HCT116 (cell line): ENCODE measurements around the gene MYL12B. TPM values are rescaled to one million over a fixed set of nuclear protein-coding genes. Genes with fewer than 3 reads are reported as not detected.

Experiments used
- ATAC-seq: fragments of 200-7000 bp; cut with Tn5 transposase; 2 replicates; pipeline ENCODE4 v1.9.1; 2020; ENCODE audit warnings: mild to moderate bottlenecking, moderate library complexity
- BruUV-seq: library from RNA; stranded (reverse); fragments of 400-500 nt; replicated peaks from 2 replicates; lab custom pipeline; 2021; lab: Mats Ljungman, UMichigan
- CTCF ChIA-PET: fragments of 300-600 bp; sonication (Branson Sonifier 250); formaldehyde crosslinking; loops from one replicate; lab custom pipeline; 2021; ENCODE audit warnings: antibody characterized with exemption; lab: Charles Lee
- POLR2A ChIA-PET: fragments of 300-600, 350-600 bp; sonication (Branson Sonifier 250); formaldehyde crosslinking; loops from one replicate; lab custom pipeline; 2021; ENCODE audit warnings: antibody characterized with exemption; lab: Charles Lee
- RAD21 ChIA-PET, 2 experiments: fragments of 300-600 bp; sonication (Branson Sonifier 250); formaldehyde crosslinking; loops; one replicate each; lab custom pipeline; 2023; ENCODE audit warnings: low total read pairs in 2 of 2; ENCODE audit not compliant: uncharacterized antibody in 2 of 2, unreplicated experiment in 2 of 2, low non-redundant PET in 1 of 2; lab: Charles Lee
- DNase-seq: peaks from one replicate; pipeline ENCODE4 v3.0.0-alpha.2; 2010; ENCODE audit warnings: low read depth, low spot score
- H2AFZ ChIP-seq: fragments of 200-600 bp; shearing (Covaris generic), sonication (generic); 2 replicates; pipeline ENCODE4 v1.6.1; 2017; ENCODE audit warnings: low read depth, mixed run types, mixed read lengths, antibody characterized with exemption, low read length; ENCODE audit not compliant: poor library complexity, severe bottlenecking
- H3K27ac ChIP-seq: 2 replicates; pipeline ENCODE4 v1.5.1; 2012; ENCODE audit warnings: low read depth, low read length
- H3K27me3 ChIP-seq: fragments of 200-600 bp; sonication (generic); 2 replicates; pipeline ENCODE4 v1.6.1; 2016; ENCODE audit warnings: mixed run types, low read length, mixed read lengths; ENCODE audit not compliant: insufficient read depth
- H3K36me3 ChIP-seq, 2 experiments: fragments of 200-500 bp in 1 of 2; fragments of 200-600 bp in 1 of 2; sonication (Bioruptor generic) in 1 of 2; sonication (generic) in 1 of 2; 2 replicates each; pipeline versions ENCODE4 v1.5.1 to v1.6.1; 2014 to 2016; ENCODE audit warnings: low read length in 2 of 2, inconsistent platforms in 1 of 2, mixed read lengths in 1 of 2, mixed run types in 1 of 2; ENCODE audit not compliant: insufficient read depth in 2 of 2, control insufficient read depth in 1 of 2
- H3K4me1 ChIP-seq, 2 experiments: fragments of 200-600 bp in 1 of 2; sonication (generic) in 1 of 2; 2 replicates each; pipeline versions ENCODE4 v1.5.1 to v1.6.1; 2012 to 2017; ENCODE audit warnings: low read length in 2 of 2, inconsistent platforms in 1 of 2, mild to moderate bottlenecking in 1 of 2, mixed read lengths in 1 of 2, mixed run types in 1 of 2, moderate library complexity in 1 of 2; ENCODE audit not compliant: insufficient read depth in 2 of 2, control insufficient read depth in 1 of 2
- H3K4me2 ChIP-seq: fragments of 200-600 bp; sonication (generic); 2 replicates; pipeline ENCODE4 v1.6.1; 2017; ENCODE audit warnings: mixed run types, low read length, mixed read lengths
- H3K4me3 ChIP-seq, 2 experiments: fragments of 200-600 bp in 1 of 2; sonication (generic) in 1 of 2; replicated peaks in 1 of 2; 2 replicates each; pipeline ENCODE4 v1.5.1; 2011 to 2016; ENCODE audit warnings: low read length in 2 of 2, control low read depth in 1 of 2, low read depth in 1 of 2, mild to moderate bottlenecking in 1 of 2, mixed read lengths in 1 of 2, mixed run types in 1 of 2
- H3K79me2 ChIP-seq: fragments of 200-600 bp; sonication (generic); 2 replicates; pipeline ENCODE4 v1.6.1; 2017; ENCODE audit warnings: mild to moderate bottlenecking, mixed run types, low read length, moderate library complexity, mixed read lengths; ENCODE audit not compliant: insufficient read depth
- H3K9ac ChIP-seq: fragments of 200-600 bp; sonication (generic); 2 replicates; pipeline ENCODE4 v1.6.1; 2016; ENCODE audit warnings: low read length, mixed read lengths
- H3K9me2 ChIP-seq: fragments of 200-600 bp; sonication (generic), shearing (Covaris generic); 2 replicates; pipeline ENCODE4 v1.6.1; 2017; ENCODE audit warnings: mixed run types, mild to moderate bottlenecking, moderate library complexity; ENCODE audit not compliant: insufficient read depth
- H3K9me3 ChIP-seq, 2 experiments: fragments of 200-500 bp in 1 of 2; fragments of 200-600 bp in 1 of 2; sonication (Bioruptor generic) in 1 of 2; sonication (generic) in 1 of 2; 2 replicates each; pipeline ENCODE4 v1.6.1; 2014 to 2017; ENCODE audit warnings: low read length in 2 of 2, mixed read lengths in 2 of 2, inconsistent platforms in 1 of 2, low read depth in 1 of 2, mild to moderate bottlenecking in 1 of 2, mixed run types in 1 of 2, moderate library complexity in 1 of 2; ENCODE audit not compliant: control insufficient read depth in 1 of 2, insufficient read depth in 1 of 2
- H4K20me1 ChIP-seq: fragments of 200-600 bp; sonication (generic), shearing (Covaris generic); 2 replicates; pipeline ENCODE4 v1.6.1; 2017; ENCODE audit warnings: mixed run types, mild to moderate bottlenecking, moderate library complexity; ENCODE audit not compliant: insufficient read depth
- EGR1 ChIP-seq: IDR thresholded peaks from 2 replicates; pipeline ENCODE4 v1.6.1; 2012; ENCODE audit warnings: low read depth
- JUND ChIP-seq: IDR thresholded peaks from 2 replicates; pipeline ENCODE4 v1.6.1; 2012
- SIN3A ChIP-seq: IDR thresholded peaks from 2 replicates; pipeline ENCODE4 v1.6.1; 2012; ENCODE audit warnings: low read depth
- SP1 ChIP-seq: IDR thresholded peaks from 2 replicates; pipeline ENCODE4 v1.6.1; 2012; ENCODE audit warnings: low read depth
- SRF ChIP-seq: IDR thresholded peaks from 2 replicates; pipeline ENCODE4 v1.6.1; 2012; ENCODE audit warnings: low read depth
- YY1 ChIP-seq: IDR thresholded peaks from 2 replicates; pipeline ENCODE4 v1.6.1; 2011; ENCODE audit warnings: low read length, low read depth, moderate library complexity, mild to moderate bottlenecking; ENCODE audit not compliant: insufficient replicate concordance; ENCODE audit errors: extremely low read depth
- ZNF274 ChIP-seq: fragments of 200-500 bp; sonication (Bioruptor generic); IDR thresholded peaks from 2 replicates; pipeline ENCODE4 v1.6.1; 2014; ENCODE audit warnings: mild to moderate bottlenecking, low read depth, low read length, inconsistent platforms
- intact Hi-C: fragments of 100-400 bp; cut with micrococcal nuclease; formaldehyde crosslinking; loops from 2 replicates; pipeline ENCODE4 v1.10.0; 2022
- total RNA-seq: library from RNA; stranded (reverse); gene quantifications from one replicate; pipeline ENCODE4 v1.2.1, GENCODE V29; 2021; ENCODE audit not compliant: unreplicated experiment
- TF ChIP-seq, protein P1 (sequence below): IDR thresholded peaks from 2 replicates; pipeline ENCODE4 v1.6.1; 2012; ENCODE audit warnings: low read depth

MYL12B gene
- total RNA-seq, 1 experiment from 2014 or later, result 403 TPM

DNA sequence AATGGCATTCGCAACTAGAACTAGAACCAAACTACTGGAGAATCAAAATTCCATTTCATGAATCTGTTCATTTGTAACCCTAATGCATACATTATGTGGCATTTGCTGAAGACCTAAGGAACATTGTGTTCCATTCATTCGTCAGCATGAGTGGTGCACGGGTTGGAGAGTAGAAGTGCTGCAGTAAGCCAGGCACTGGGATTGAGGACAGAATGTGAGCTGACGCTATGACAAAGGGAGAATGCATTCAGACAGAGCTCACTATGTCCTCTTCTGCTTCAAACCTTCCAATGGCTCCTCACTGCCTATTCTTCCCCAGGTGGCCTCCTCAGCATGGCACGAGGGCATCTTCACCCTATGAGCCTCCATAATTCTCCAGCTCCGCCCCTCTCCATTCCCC is 35.9 kb upstream of the MYL12B start:
- TF ChIP-seq JUND, result no peak
- no peak for TF ChIP-seq SP1
- no peak for TF ChIP-seq SIN3A
- TF ChIP-seq YY1, result no peak
- TF ChIP-seq ZNF274, result no peak
- TF ChIP-seq, protein P1, sequence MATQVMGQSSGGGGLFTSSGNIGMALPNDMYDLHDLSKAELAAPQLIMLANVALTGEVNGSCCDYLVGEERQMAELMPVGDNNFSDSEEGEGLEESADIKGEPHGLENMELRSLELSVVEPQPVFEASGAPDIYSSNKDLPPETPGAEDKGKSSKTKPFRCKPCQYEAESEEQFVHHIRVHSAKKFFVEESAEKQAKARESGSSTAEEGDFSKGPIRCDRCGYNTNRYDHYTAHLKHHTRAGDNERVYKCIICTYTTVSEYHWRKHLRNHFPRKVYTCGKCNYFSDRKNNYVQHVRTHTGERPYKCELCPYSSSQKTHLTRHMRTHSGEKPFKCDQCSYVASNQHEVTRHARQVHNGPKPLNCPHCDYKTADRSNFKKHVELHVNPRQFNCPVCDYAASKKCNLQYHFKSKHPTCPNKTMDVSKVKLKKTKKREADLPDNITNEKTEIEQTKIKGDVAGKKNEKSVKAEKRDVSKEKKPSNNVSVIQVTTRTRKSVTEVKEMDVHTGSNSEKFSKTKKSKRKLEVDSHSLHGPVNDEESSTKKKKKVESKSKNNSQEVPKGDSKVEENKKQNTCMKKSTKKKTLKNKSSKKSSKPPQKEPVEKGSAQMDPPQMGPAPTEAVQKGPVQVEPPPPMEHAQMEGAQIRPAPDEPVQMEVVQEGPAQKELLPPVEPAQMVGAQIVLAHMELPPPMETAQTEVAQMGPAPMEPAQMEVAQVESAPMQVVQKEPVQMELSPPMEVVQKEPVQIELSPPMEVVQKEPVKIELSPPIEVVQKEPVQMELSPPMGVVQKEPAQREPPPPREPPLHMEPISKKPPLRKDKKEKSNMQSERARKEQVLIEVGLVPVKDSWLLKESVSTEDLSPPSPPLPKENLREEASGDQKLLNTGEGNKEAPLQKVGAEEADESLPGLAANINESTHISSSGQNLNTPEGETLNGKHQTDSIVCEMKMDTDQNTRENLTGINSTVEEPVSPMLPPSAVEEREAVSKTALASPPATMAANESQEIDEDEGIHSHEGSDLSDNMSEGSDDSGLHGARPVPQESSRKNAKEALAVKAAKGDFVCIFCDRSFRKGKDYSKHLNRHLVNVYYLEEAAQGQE, result no peak
- no peak for TF ChIP-seq SRF
- TF ChIP-seq EGR1, result no peak
- DNase-seq, result no peak
- BruUV-seq, result no TSS peak
- H3K9me2 ChIP-seq, result no peaks in the 10 kb centered on the region
- no peaks in the 10 kb centered on the region for H3K9me3 ChIP-seq
- ChIA-PET RAD21 (no interaction called here), CTCF (no interaction called here), POLR2A (no interaction called here)
- H3K36me3 ChIP-seq, result no peaks in the 10 kb centered on the region
- no peaks in the 10 kb centered on the region for H3K27me3 ChIP-seq
- H3K79me2 ChIP-seq, result no peaks in the 10 kb centered on the region
- intact Hi-C loops, result no loop called here
- no peak overlapping the region for H2AFZ ChIP-seq
- H3K4me2 ChIP-seq, result no peak overlapping the region
- H3K9ac ChIP-seq, result no peak overlapping the region
- no peak overlapping the region for H3K27ac ChIP-seq
- H3K4me1 ChIP-seq, result no peaks in the 10 kb centered on the region
- no peak for ATAC-seq
- H4K20me1 ChIP-seq, result no peaks in the 10 kb centered on the region
- H3K4me3 ChIP-seq, result no peak overlapping the region
